ENCODE data around the gene RICTOR.

GRCh38 chr5:39104221-39104620 is 30.0 kb upstream of the RICTOR start:
- TF ChIP-seq ZNF263 (CRISPR knock-in tag; IDR thresholded peaks at IDR 0.05; ENCODE audit: low read depth) (no peak), FOXP4 (CRISPR knock-in tag; IDR thresholded peaks at IDR 0.05) (no peak), NFE2L1 (CRISPR knock-in tag; IDR thresholded peaks at IDR 0.05) (no peak), IRF2 (CRISPR knock-in tag; IDR thresholded peaks at IDR 0.05; ENCODE audit: borderline replicate concordance, low read depth) (no peak), NFATC4 (CRISPR knock-in tag; IDR thresholded peaks at IDR 0.05) (no peak), FOXK1 (CRISPR knock-in tag; IDR thresholded peaks at IDR 0.05) (no peak), MAX (CRISPR knock-in tag; IDR thresholded peaks at IDR 0.05) (no peak), CREM (CRISPR knock-in tag; IDR thresholded peaks at IDR 0.05) (no peak), ESRRA (CRISPR knock-in tag; IDR thresholded peaks at IDR 0.05; ENCODE audit: borderline replicate concordance) (no peak), HMGXB4 (CRISPR knock-in tag; IDR thresholded peaks at IDR 0.05) (no peak), PRDM15 (CRISPR knock-in tag; IDR thresholded peaks at IDR 0.05) (no peak), ZBTB43 (CRISPR knock-in tag; IDR thresholded peaks at IDR 0.05) (no peak)
- TF ChIP-seq, protein P1, sequence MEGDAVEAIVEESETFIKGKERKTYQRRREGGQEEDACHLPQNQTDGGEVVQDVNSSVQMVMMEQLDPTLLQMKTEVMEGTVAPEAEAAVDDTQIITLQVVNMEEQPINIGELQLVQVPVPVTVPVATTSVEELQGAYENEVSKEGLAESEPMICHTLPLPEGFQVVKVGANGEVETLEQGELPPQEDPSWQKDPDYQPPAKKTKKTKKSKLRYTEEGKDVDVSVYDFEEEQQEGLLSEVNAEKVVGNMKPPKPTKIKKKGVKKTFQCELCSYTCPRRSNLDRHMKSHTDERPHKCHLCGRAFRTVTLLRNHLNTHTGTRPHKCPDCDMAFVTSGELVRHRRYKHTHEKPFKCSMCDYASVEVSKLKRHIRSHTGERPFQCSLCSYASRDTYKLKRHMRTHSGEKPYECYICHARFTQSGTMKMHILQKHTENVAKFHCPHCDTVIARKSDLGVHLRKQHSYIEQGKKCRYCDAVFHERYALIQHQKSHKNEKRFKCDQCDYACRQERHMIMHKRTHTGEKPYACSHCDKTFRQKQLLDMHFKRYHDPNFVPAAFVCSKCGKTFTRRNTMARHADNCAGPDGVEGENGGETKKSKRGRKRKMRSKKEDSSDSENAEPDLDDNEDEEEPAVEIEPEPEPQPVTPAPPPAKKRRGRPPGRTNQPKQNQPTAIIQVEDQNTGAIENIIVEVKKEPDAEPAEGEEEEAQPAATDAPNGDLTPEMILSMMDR (IDR thresholded peaks at IDR 0.05), result no peak
